Peyer's patch (tissue), 4 donors: ENCODE results near the gene PKN1.

Experiments
- CTCF ChIP-seq, 6 experiments: fragments of 450-650 bp in 4 of 6; fragments of 200-600 bp in 2 of 6; sonication (generic) in 1 of 6; IDR thresholded peaks; one replicate each; pipeline ENCODE4 v1.5.1; 2017 to 2019; ENCODE audit warnings: antibody characterized with exemption in 6 of 6, mild to moderate bottlenecking in 3 of 6, moderate library complexity in 1 of 6
- POLR2A ChIP-seq, 2 donors: fragments of 450-650 bp; IDR thresholded peaks; one replicate each; pipeline ENCODE4 v1.5.1; 2017; ENCODE audit warnings: antibody characterized with exemption in 2 of 2, mild to moderate bottlenecking in 2 of 2, moderate library complexity in 2 of 2

DNA sequence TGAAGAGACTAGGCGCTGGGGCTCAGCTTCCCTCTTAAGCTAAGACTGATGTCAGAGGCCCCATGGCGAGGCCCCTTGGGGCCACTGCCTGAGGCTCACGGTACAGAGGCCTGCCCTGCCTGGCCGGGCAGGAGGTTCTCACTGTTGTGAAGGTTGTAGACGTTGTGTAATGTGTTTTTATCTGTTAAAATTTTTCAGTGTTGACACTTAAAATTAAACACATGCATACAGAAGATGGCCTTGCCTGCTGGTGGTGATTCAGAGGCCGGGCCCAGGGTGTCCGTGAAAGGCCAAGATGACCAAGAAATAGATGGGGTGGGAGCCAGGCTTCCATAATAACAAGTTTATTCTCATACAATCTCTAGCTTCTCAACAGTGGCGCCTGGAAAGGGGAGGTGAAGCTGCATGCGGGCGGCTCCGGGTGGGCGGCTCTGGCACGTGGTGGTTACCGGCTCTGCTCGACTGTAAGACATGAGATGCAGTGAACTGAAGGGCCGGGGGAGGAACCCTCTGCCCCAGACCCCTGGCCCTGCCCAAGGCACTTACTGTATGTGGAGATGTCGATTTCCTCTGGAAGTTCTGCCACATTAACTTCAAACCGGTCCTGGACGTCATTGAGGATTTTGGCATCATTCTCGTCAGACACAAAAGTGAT, 24.5 kb upstream of the PKN1 start:
- no peak for TF ChIP-seq CTCF (IDR thresholded peaks at IDR 0.05)
- no peak for TF ChIP-seq POLR2A (IDR thresholded peaks at IDR 0.05)
